HCT116 (cell line): Measurements from ENCODE around the gene ELL2. TPM values are rescaled to one million over a fixed set of nuclear protein-coding genes. Genes with fewer than 3 reads are reported as not detected.

ENCODE experiments used
- ATAC-seq: fragments of 200-7000 bp; cut with Tn5 transposase; 2 replicates; pipeline ENCODE4 v1.9.1; 2020; ENCODE audit warnings: mild to moderate bottlenecking, moderate library complexity
- BruUV-seq: library from RNA; stranded (reverse); fragments of 400-500 nt; replicated peaks from 2 replicates; lab custom pipeline; 2021; lab: Mats Ljungman, UMichigan
- CTCF ChIA-PET: fragments of 300-600 bp; sonication (Branson Sonifier 250); formaldehyde crosslinking; loops from one replicate; lab custom pipeline; 2021; ENCODE audit warnings: antibody characterized with exemption; lab: Charles Lee
- POLR2A ChIA-PET: fragments of 300-600, 350-600 bp; sonication (Branson Sonifier 250); formaldehyde crosslinking; loops from one replicate; lab custom pipeline; 2021; ENCODE audit warnings: antibody characterized with exemption; lab: Charles Lee
- RAD21 ChIA-PET, 2 experiments: fragments of 300-600 bp; sonication (Branson Sonifier 250); formaldehyde crosslinking; loops; one replicate each; lab custom pipeline; 2023; ENCODE audit warnings: low total read pairs in 2 of 2; ENCODE audit not compliant: uncharacterized antibody in 2 of 2, unreplicated experiment in 2 of 2, low non-redundant PET in 1 of 2; lab: Charles Lee
- DNase-seq: peaks from one replicate; pipeline ENCODE4 v3.0.0-alpha.2; 2010; ENCODE audit warnings: low read depth, low spot score
- H2AFZ ChIP-seq: fragments of 200-600 bp; shearing (Covaris generic), sonication (generic); 2 replicates; pipeline ENCODE4 v1.6.1; 2017; ENCODE audit warnings: low read depth, mixed run types, mixed read lengths, antibody characterized with exemption, low read length; ENCODE audit not compliant: poor library complexity, severe bottlenecking
- H3K27ac ChIP-seq: 2 replicates; pipeline ENCODE4 v1.5.1; 2012; ENCODE audit warnings: low read depth, low read length
- H3K27me3 ChIP-seq: fragments of 200-600 bp; sonication (generic); 2 replicates; pipeline ENCODE4 v1.6.1; 2016; ENCODE audit warnings: mixed run types, low read length, mixed read lengths; ENCODE audit not compliant: insufficient read depth
- H3K36me3 ChIP-seq, 2 experiments: fragments of 200-500 bp in 1 of 2; fragments of 200-600 bp in 1 of 2; sonication (Bioruptor generic) in 1 of 2; sonication (generic) in 1 of 2; 2 replicates each; pipeline versions ENCODE4 v1.5.1 to v1.6.1; 2014 to 2016; ENCODE audit warnings: low read length in 2 of 2, inconsistent platforms in 1 of 2, mixed read lengths in 1 of 2, mixed run types in 1 of 2; ENCODE audit not compliant: insufficient read depth in 2 of 2, control insufficient read depth in 1 of 2
- H3K4me1 ChIP-seq, 2 experiments: fragments of 200-600 bp in 1 of 2; sonication (generic) in 1 of 2; 2 replicates each; pipeline versions ENCODE4 v1.5.1 to v1.6.1; 2012 to 2017; ENCODE audit warnings: low read length in 2 of 2, inconsistent platforms in 1 of 2, mild to moderate bottlenecking in 1 of 2, mixed read lengths in 1 of 2, mixed run types in 1 of 2, moderate library complexity in 1 of 2; ENCODE audit not compliant: insufficient read depth in 2 of 2, control insufficient read depth in 1 of 2
- H3K4me2 ChIP-seq: fragments of 200-600 bp; sonication (generic); 2 replicates; pipeline ENCODE4 v1.6.1; 2017; ENCODE audit warnings: mixed run types, low read length, mixed read lengths
- H3K4me3 ChIP-seq, 2 experiments: fragments of 200-600 bp in 1 of 2; sonication (generic) in 1 of 2; replicated peaks in 1 of 2; 2 replicates each; pipeline ENCODE4 v1.5.1; 2011 to 2016; ENCODE audit warnings: low read length in 2 of 2, control low read depth in 1 of 2, low read depth in 1 of 2, mild to moderate bottlenecking in 1 of 2, mixed read lengths in 1 of 2, mixed run types in 1 of 2
- H3K79me2 ChIP-seq: fragments of 200-600 bp; sonication (generic); 2 replicates; pipeline ENCODE4 v1.6.1; 2017; ENCODE audit warnings: mild to moderate bottlenecking, mixed run types, low read length, moderate library complexity, mixed read lengths; ENCODE audit not compliant: insufficient read depth
- H3K9ac ChIP-seq: fragments of 200-600 bp; sonication (generic); 2 replicates; pipeline ENCODE4 v1.6.1; 2016; ENCODE audit warnings: low read length, mixed read lengths
- H3K9me2 ChIP-seq: fragments of 200-600 bp; sonication (generic), shearing (Covaris generic); 2 replicates; pipeline ENCODE4 v1.6.1; 2017; ENCODE audit warnings: mixed run types, mild to moderate bottlenecking, moderate library complexity; ENCODE audit not compliant: insufficient read depth
- H3K9me3 ChIP-seq, 2 experiments: fragments of 200-500 bp in 1 of 2; fragments of 200-600 bp in 1 of 2; sonication (Bioruptor generic) in 1 of 2; sonication (generic) in 1 of 2; 2 replicates each; pipeline ENCODE4 v1.6.1; 2014 to 2017; ENCODE audit warnings: low read length in 2 of 2, mixed read lengths in 2 of 2, inconsistent platforms in 1 of 2, low read depth in 1 of 2, mild to moderate bottlenecking in 1 of 2, mixed run types in 1 of 2, moderate library complexity in 1 of 2; ENCODE audit not compliant: control insufficient read depth in 1 of 2, insufficient read depth in 1 of 2
- H4K20me1 ChIP-seq: fragments of 200-600 bp; sonication (generic), shearing (Covaris generic); 2 replicates; pipeline ENCODE4 v1.6.1; 2017; ENCODE audit warnings: mixed run types, mild to moderate bottlenecking, moderate library complexity; ENCODE audit not compliant: insufficient read depth
- CBX3 ChIP-seq: IDR thresholded peaks from 2 replicates; pipeline ENCODE4 v1.6.1; 2012; ENCODE audit warnings: low read depth
- CTCF ChIP-seq, 3 experiments: fragments of 200-600 bp in 1 of 3; sonication (generic) in 1 of 3; IDR thresholded peaks in 2 of 3; conservative IDR thresholded peaks in 1 of 3; 2 replicates each; pipeline ENCODE4 v1.5.1; 2012 to 2017; ENCODE audit warnings: low read depth in 2 of 3, low read length in 2 of 3, antibody characterized with exemption in 1 of 3, borderline replicate concordance in 1 of 3, control low read depth in 1 of 3, mild to moderate bottlenecking in 1 of 3, mixed read lengths in 1 of 3, mixed run types in 1 of 3, moderate library complexity in 1 of 3; ENCODE audit not compliant: insufficient read depth in 1 of 3
- EGR1 ChIP-seq: IDR thresholded peaks from 2 replicates; pipeline ENCODE4 v1.6.1; 2012; ENCODE audit warnings: low read depth
- ELF1 ChIP-seq: IDR thresholded peaks from 2 replicates; pipeline ENCODE4 v1.6.1; 2012; ENCODE audit warnings: low read depth, borderline replicate concordance
- EZH2 ChIP-seq: fragments of 200-600 bp; sonication (generic); IDR thresholded peaks from 2 replicates; pipeline ENCODE4 v1.6.1; 2017; ENCODE audit warnings: antibody characterized with exemption, mixed run types
- FOSL1 ChIP-seq: IDR thresholded peaks from 2 replicates; pipeline ENCODE4 v1.6.1; 2012; ENCODE audit warnings: low read depth
- JUND ChIP-seq: IDR thresholded peaks from 2 replicates; pipeline ENCODE4 v1.6.1; 2012
- POLR2A ChIP-seq: IDR thresholded peaks from 2 replicates; pipeline ENCODE4 v1.7.0; 2011; ENCODE audit warnings: borderline replicate concordance; ENCODE audit not compliant: insufficient read depth, insufficient read length; ENCODE audit errors: extremely low read depth
- RAD21 ChIP-seq: IDR thresholded peaks from 2 replicates; pipeline ENCODE4 v1.6.1; 2012; ENCODE audit warnings: low read depth, mild to moderate bottlenecking
- REST ChIP-seq: IDR thresholded peaks from 2 replicates; pipeline ENCODE4 v1.6.1; 2012; ENCODE audit warnings: low read depth
- SIN3A ChIP-seq: IDR thresholded peaks from 2 replicates; pipeline ENCODE4 v1.6.1; 2012; ENCODE audit warnings: low read depth
- SP1 ChIP-seq: IDR thresholded peaks from 2 replicates; pipeline ENCODE4 v1.6.1; 2012; ENCODE audit warnings: low read depth
- SRF ChIP-seq: IDR thresholded peaks from 2 replicates; pipeline ENCODE4 v1.6.1; 2012; ENCODE audit warnings: low read depth
- TCF7L2 ChIP-seq: IDR thresholded peaks from 2 replicates; pipeline ENCODE4 v1.7.0; 2011; ENCODE audit warnings: borderline replicate concordance, inconsistent platforms; ENCODE audit not compliant: insufficient read depth, insufficient read length; ENCODE audit errors: extremely low read depth
- ZBTB33 ChIP-seq: IDR thresholded peaks from 2 replicates; pipeline ENCODE4 v1.6.1; 2011; ENCODE audit warnings: mild to moderate bottlenecking, low read length, moderate library complexity; ENCODE audit not compliant: insufficient replicate concordance; ENCODE audit errors: extremely low read depth
- ZFX ChIP-seq: fragments of 450-650 bp; IDR thresholded peaks from 2 replicates; pipeline ENCODE4 v1.6.1; 2017
- intact Hi-C: fragments of 100-400 bp; cut with micrococcal nuclease; formaldehyde crosslinking; loops from 2 replicates; pipeline ENCODE4 v1.10.0; 2022
- total RNA-seq: library from RNA; stranded (reverse); gene quantifications from one replicate; pipeline ENCODE4 v1.2.1, GENCODE V29; 2021; ENCODE audit not compliant: unreplicated experiment

Gene ELL2
- total RNA-seq, 1 experiment from 2014 or later: 29.8 TPM

GRCh38 chr5:95899829-95900228, 61.8 kb downstream of the ELL2 start:
- peaks cover 0 to 2% of the 10 kb centered on the region in 2 experiments; a peak in 3 of 4 replicates for H3K36me3 ChIP-seq
- no peaks in the 10 kb centered on the region for H3K9me3 ChIP-seq
- H3K79me2 ChIP-seq: no peaks in the 10 kb centered on the region
- no peaks in the 10 kb centered on the region for H3K27me3 ChIP-seq
- H3K9ac ChIP-seq: no peak overlapping the region
- RAD21 ChIA-PET: no interaction called here
- intact Hi-C loops: no loop called here
- H3K9me2 ChIP-seq: 0 out of 2 replicates have a peak, but pooled peaks cover 4% of the 10 kb centered on the region
- no peak overlapping the region for H3K4me3 ChIP-seq
- CTCF ChIA-PET: no interaction called here
- BruUV-seq: no TSS peak
- H3K4me1 ChIP-seq: peaks cover 0 to 12% of the 10 kb centered on the region in 2 experiments; a peak in 2 of 4 replicates
- ATAC-seq: no peak
- no peaks in the 10 kb centered on the region for H4K20me1 ChIP-seq
- no peak overlapping the region for H2AFZ ChIP-seq
- no peak for DNase-seq
- H3K27ac ChIP-seq: no peak overlapping the region
- POLR2A ChIA-PET: no interaction called here
- no peak overlapping the region for H3K4me2 ChIP-seq
- TF ChIP-seq SIN3A (no peak), FOSL1 (no peak), ELF1 (no peak), EGR1 (no peak), CTCF (IDR thresholded peaks at IDR 0.05 in 2 of 3, conservative IDR thresholded peaks at IDR 0.05 in 1 of 3; ENCODE audit: borderline replicate concordance in 1 of 3, insufficient read depth in 1 of 3, low read depth in 2 of 3, low read length in 2 of 3) (no peak), CBX3 (no peak), SP1 (no peak), ZFX (no peak), RAD21 (no peak), POLR2A (no peak), JUND (no peak), REST (no peak), SRF (no peak), EZH2 (no peak), ZBTB33 (no peak), TCF7L2 (no peak)
